Mesodermal cell (in vitro differentiated cells): ENCODE measurements around the gene USP37. TPM values are rescaled to one million over a fixed set of nuclear protein-coding genes. Genes with fewer than 3 reads are reported as not detected.

Source experiments
- H3K27ac ChIP-seq: 2 replicates; pipeline ENCODE4 v1.7.0; 2013; ENCODE audit warnings: mild to moderate bottlenecking, low read depth, low read length, moderate library complexity; ENCODE audit not compliant: severe bottlenecking
- H3K36me3 ChIP-seq: 2 replicates; pipeline ENCODE4 v1.7.1; 2013; ENCODE audit warnings: mild to moderate bottlenecking, low read length, moderate library complexity; ENCODE audit not compliant: control insufficient read depth, insufficient read depth
- H3K4me1 ChIP-seq: one replicate; pipeline ENCODE4 v1.7.1; 2013; ENCODE audit warnings: mild to moderate bottlenecking, low read length; ENCODE audit not compliant: insufficient read depth, control insufficient read depth, poor library complexity, severe bottlenecking
- H3K4me3 ChIP-seq: 2 replicates; pipeline ENCODE4 v1.7.0; 2013; ENCODE audit warnings: low read length, control low read depth, mild to moderate bottlenecking; ENCODE audit not compliant: insufficient read depth, poor library complexity, severe bottlenecking; ENCODE audit errors: extremely low read depth
- H3K9me3 ChIP-seq: 2 replicates; pipeline ENCODE4 v1.7.1; 2013; ENCODE audit warnings: mild to moderate bottlenecking, low read length, moderate library complexity; ENCODE audit not compliant: control insufficient read depth
- WGBS, 2 experiments: methylation state at CpG; one replicate each; pipeline ENCODE4 v1.1.5; 2013; ENCODE audit warnings: missing lambda C conversion rate in 2 of 2; ENCODE audit not compliant: insufficient coverage in 2 of 2; 5-methylcytosine and 5-hydroxymethylcytosine counted together
- polyA plus RNA-seq, 2 experiments: library from polyadenylated mRNA; stranded (reverse); fragments of 50-300 nt; gene quantifications; one replicate each; pipeline ENCODE4 v1.2.3, GENCODE V29; 2013

Gene USP37, protein sequence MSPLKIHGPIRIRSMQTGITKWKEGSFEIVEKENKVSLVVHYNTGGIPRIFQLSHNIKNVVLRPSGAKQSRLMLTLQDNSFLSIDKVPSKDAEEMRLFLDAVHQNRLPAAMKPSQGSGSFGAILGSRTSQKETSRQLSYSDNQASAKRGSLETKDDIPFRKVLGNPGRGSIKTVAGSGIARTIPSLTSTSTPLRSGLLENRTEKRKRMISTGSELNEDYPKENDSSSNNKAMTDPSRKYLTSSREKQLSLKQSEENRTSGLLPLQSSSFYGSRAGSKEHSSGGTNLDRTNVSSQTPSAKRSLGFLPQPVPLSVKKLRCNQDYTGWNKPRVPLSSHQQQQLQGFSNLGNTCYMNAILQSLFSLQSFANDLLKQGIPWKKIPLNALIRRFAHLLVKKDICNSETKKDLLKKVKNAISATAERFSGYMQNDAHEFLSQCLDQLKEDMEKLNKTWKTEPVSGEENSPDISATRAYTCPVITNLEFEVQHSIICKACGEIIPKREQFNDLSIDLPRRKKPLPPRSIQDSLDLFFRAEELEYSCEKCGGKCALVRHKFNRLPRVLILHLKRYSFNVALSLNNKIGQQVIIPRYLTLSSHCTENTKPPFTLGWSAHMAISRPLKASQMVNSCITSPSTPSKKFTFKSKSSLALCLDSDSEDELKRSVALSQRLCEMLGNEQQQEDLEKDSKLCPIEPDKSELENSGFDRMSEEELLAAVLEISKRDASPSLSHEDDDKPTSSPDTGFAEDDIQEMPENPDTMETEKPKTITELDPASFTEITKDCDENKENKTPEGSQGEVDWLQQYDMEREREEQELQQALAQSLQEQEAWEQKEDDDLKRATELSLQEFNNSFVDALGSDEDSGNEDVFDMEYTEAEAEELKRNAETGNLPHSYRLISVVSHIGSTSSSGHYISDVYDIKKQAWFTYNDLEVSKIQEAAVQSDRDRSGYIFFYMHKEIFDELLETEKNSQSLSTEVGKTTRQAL
- 6.7 TPM for polyA plus RNA-seq (2013, experiment 1 of 2)
- 9.3 TPM for polyA plus RNA-seq (2013, experiment 2 of 2)

GRCh38 chr2:218568190-218569037, at the start of gene USP37, which contains the start of gene CNOT9:
Gene USP37, minus strand, starts transcription at chr2:218568351. Its CDS starts 9,698 bp downstream, at chr2:218558653.
Gene CNOT9, plus strand, starts transcription at chr2:218568839. Its CDS starts 116 bp downstream, at chr2:218568955.
- WGBS, 2 experiments: 0% methylated on average over 59 to 70 of the region's 77 CpGs
- Histone ChIP-seq H3K36me3 (peaks cover 41% of the 10 kb centered on the region), H3K4me1 (peaks cover 11% of the 10 kb centered on the region), H3K9me3 (no peaks in the 10 kb centered on the region), H3K27ac (peak within 1 kb of the TSS; percentile 98), H3K4me3 (peak within 1 kb of the TSS; percentile 92)

DNA sequence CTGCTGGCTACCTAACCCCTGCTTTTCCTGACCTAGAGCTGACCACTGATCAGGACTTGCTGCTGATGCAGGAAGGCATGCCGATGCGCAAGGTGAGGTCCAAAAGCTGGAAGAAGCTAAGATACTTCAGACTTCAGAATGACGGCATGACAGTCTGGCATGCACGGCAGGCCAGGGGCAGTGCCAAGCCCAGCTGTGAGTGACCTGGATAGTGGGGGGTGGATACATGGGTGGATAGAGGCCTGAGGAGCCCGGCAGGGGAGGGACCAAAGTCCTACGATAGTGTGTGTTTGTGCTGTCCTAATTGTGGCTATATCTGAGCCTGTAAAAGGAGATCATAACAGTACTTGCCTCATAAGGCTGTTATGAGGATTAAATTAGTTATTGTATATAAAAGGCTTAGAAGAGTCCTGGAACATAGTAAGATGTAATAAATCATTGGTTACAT, 47.7 kb upstream of the USP37 start:
- H3K9me3 ChIP-seq: no peaks in the 10 kb centered on the region
- H3K4me1 ChIP-seq: no peaks in the 10 kb centered on the region
- no peaks in the 10 kb centered on the region for H3K36me3 ChIP-seq
- H3K27ac ChIP-seq: no peak overlapping the region
- H3K4me3 ChIP-seq: no peak overlapping the region
- 91 to 93% methylated on average over 6 of the region's 6 CpGs for WGBS, 2 experiments

GRCh38 chr2:218607436-218608115, 39.4 kb upstream of the USP37 start, which contains the start of gene PLCD4:
Gene PLCD4, plus strand, starts transcription at chr2:218607899. Its CDS starts 7,841 bp downstream, at chr2:218615740.
- Histone ChIP-seq H3K4me1 (peaks cover 11% of the 10 kb centered on the region), H3K9me3 (no peaks in the 10 kb centered on the region), H3K4me3 (no peak within 1 kb of the TSS), H3K27ac (peak within 1 kb of the TSS; percentile 64), H3K36me3 (no peaks in the 10 kb centered on the region)
- 36 to 43% methylated on average over 7 of the region's 8 CpGs for WGBS, 2 experiments

- Histone ChIP-seq H3K4me3 (no peak overlapping the region), H3K9me3 (no peaks in the 10 kb centered on the region), H3K36me3 (no peaks in the 10 kb centered on the region), H3K27ac (no peak overlapping the region), H3K4me1 (peaks cover 11% of the 10 kb centered on the region)
- WGBS, 2 experiments: 88 to 100% methylated on average over 2 of the region's 2 CpGs
These were observed 37.3 kb upstream of the USP37 start for GRCh38 chr2:218605432-218605831.

DNA sequence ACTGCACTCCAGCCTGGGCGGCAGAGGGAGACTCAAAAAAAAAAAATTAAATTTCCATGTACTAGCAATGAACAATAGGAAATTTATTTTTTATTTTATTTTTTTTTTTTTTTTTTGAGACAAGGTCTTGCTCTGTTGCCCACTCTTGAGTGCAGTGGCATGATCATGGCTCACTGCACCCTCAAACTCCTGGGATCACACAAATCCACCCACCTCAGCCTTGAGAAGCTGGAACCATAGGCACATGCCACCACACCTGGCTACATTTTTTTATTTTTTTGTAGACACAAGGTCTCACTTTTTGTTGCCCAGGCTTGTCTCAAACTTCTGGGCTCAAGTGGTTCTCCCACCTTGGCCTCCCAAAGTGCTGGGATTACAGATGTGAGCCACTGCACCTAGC, 17.4 kb upstream of the USP37 start:
- Histone ChIP-seq H3K36me3 (peaks cover 90% of the 10 kb centered on the region), H3K4me1 (no peaks in the 10 kb centered on the region), H3K4me3 (no peak overlapping the region), H3K27ac (no peak overlapping the region), H3K9me3 (no peaks in the 10 kb centered on the region)
- WGBS, 2 experiments: no CpG with 5 or more reads among the region's 1 CpG

DNA sequence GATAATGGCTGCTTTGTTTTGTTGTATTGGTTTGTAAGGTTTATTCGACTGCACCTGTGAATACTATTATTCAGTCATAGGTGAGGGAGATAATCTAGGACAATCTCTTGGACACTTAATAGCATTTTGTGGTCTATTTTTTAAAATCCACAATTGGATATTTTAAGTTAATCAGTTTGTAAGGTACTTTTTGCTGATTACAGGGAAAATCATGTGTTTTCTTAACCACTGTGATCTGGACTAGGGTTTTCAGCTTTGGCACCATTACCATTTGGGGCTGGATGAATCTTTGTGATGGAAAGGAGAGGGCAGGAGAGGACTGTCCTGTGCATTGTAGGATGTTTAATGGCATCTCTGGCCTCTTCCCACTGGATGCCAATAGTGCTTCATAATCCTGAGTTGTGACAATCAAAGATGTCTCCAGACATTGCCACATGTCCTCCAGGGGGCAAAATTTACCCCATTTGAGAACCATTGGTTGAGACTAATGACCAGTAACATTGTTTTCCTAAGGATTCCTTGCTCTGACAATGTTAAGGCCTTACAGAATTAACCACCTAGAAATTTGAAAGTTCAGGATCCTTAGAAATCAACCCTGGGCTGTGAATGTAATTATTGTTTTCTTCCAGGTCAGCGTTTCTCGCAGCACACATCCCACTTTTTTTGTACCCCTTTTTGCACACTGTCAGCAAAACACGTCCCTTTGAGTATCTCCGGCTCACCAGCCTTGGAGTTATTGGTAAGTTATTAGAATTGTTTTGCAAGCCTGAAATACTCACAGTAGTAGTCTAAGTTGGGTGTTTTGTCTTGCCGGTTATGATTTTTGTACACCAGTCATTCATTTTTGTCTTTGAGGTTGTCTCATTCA, 16.1 kb upstream of the USP37 start:
- no peak overlapping the region for H3K4me3 ChIP-seq
- 100% methylated on average over 1 of the region's 6 CpGs for WGBS, 2 experiments
- no peaks in the 10 kb centered on the region for H3K4me1 ChIP-seq
- no peak overlapping the region for H3K27ac ChIP-seq
- peaks cover 88% of the 10 kb centered on the region for H3K36me3 ChIP-seq
- no peaks in the 10 kb centered on the region for H3K9me3 ChIP-seq

DNA sequence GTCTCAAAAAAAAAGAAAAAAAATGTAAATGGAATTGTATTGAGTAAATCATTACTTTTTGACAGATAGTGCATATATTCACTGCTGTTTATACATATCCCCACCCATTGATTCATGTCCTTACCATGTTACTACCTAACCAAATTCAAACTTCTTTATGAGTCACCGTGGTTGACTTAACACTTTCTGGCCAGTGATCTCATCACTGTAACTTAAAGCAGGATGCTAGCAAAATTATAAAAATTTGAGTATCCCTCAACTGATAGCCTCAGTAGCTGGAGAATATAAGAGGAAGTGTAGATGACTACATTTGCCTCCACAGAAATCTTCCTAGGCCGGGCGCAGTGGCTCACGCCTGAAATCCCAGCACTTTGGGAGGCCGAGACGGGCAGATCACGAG, 13.9 kb upstream of the USP37 start:
- WGBS, 2 experiments: 76% methylated on average over 4 of the region's 7 CpGs; no CpG with 5 or more reads in 1 of the 2 experiments
- no peak overlapping the region for H3K4me3 ChIP-seq
- H3K4me1 ChIP-seq: no peaks in the 10 kb centered on the region
- H3K27ac ChIP-seq: no peak overlapping the region
- H3K9me3 ChIP-seq: no peaks in the 10 kb centered on the region
- H3K36me3 ChIP-seq: peaks cover 76% of the 10 kb centered on the region

- H3K27ac ChIP-seq: no peak overlapping the region
- H3K9me3 ChIP-seq: no peaks in the 10 kb centered on the region
- 100% methylated on average over 1 of the region's 3 CpGs; no CpG with 5 or more reads in 1 of the 2 experiments for WGBS, 2 experiments
- no peak overlapping the region for H3K4me3 ChIP-seq
- peaks cover 78% of the 10 kb centered on the region for H3K36me3 ChIP-seq
- no peaks in the 10 kb centered on the region for H3K4me1 ChIP-seq
These were observed 10.2 kb upstream of the USP37 start for GRCh38 chr2:218578272-218578877.
